Esophagus muscularis mucosa (tissue), 3 donors: ENCODE results near the gene SSBP2.

Experiments used
- CTCF ChIP-seq, 3 experiments: fragments of 200-600 bp in 2 of 3; fragments of 450-650 bp in 1 of 3; sonication (generic) in 2 of 3; IDR thresholded peaks; one replicate each; pipeline ENCODE4 v1.5.1; 2017 to 2019; ENCODE audit warnings: antibody characterized with exemption in 3 of 3, mild to moderate bottlenecking in 2 of 3, moderate library complexity in 1 of 3
- POLR2A ChIP-seq: fragments of 450-650 bp; IDR thresholded peaks from one replicate; pipeline ENCODE4 v1.6.1; 2017; ENCODE audit warnings: antibody characterized with exemption, moderate library complexity, mild to moderate bottlenecking, low read depth

- TF ChIP-seq CTCF (IDR thresholded peaks at IDR 0.05): no peak
- TF ChIP-seq POLR2A: no peak
Observed at GRCh38 chr5:81763294-81763928, 12.5 kb upstream of the SSBP2 start.
